GM12878 (cell line): ENCODE data around the gene MICB. TPM values are rescaled to one million over a fixed set of nuclear protein-coding genes. Genes with fewer than 3 reads are reported as not detected.

ENCODE experiments used
- ATAC-seq: fragments of 200-7000 bp; cut with Tn5 transposase; 3 replicates; pipeline ENCODE4 v1.9.1; 2020; ENCODE audit warnings: mild to moderate bottlenecking, moderate library complexity
- BruUV-seq: library from RNA; stranded (reverse); fragments of 400-500 nt; replicated peaks from 2 replicates; lab custom pipeline; 2021; lab: Mats Ljungman, UMichigan
- CTCF ChIA-PET: fragments of 300-600 bp; sonication (Branson Sonifier 250); formaldehyde crosslinking; extraction: SDS; loops from one replicate; lab custom pipeline; 2021; ENCODE audit warnings: inconsistent platforms; lab: Yijun Ruan, JAX
- POLR2A ChIA-PET: fragments of 350-600 bp; formaldehyde crosslinking; extraction: SDS; loops from one replicate; lab custom pipeline; 2021; ENCODE audit warnings: inconsistent platforms; lab: Charles Lee
- RAD21 ChIA-PET: fragments of 300-600 bp; sonication (Branson Sonifier 250); formaldehyde crosslinking; loops from one replicate; lab custom pipeline; 2023; ENCODE audit warnings: antibody characterized with exemption; ENCODE audit not compliant: unreplicated experiment; lab: Charles Lee
- SMC1A ChIA-PET: fragments of 300-600 bp; sonication (Branson Sonifier 250); formaldehyde crosslinking; loops from one replicate; lab custom pipeline; 2023; ENCODE audit not compliant: unreplicated experiment, uncharacterized antibody; lab: Charles Lee
- DNase-seq: peaks from one replicate; pipeline ENCODE4 v3.0.0-alpha.2; 2011; ENCODE audit warnings: low read depth, low spot score
- FAIRE-seq: peaks from 3 replicates; lab custom pipeline; 2011; peaks lifted over from hg19 to GRCh38; lab: Jason Lieb, UNC
- H2AFZ ChIP-seq: 2 replicates; pipeline ENCODE4 v1.6.0; 2011; ENCODE audit warnings: low read depth, low read length, control low read depth; ENCODE audit not compliant: control insufficient read depth
- H3K27ac ChIP-seq: 2 replicates; pipeline ENCODE4 v1.5.1; 2011; ENCODE audit warnings: control low read depth; ENCODE audit not compliant: control insufficient read depth, insufficient read depth
- H3K27me3 ChIP-seq, 2 experiments: replicated peaks in 1 of 2; 2 replicates each; pipeline versions ENCODE4 v1.6.0 to v1.6.1; 2011; ENCODE audit warnings: low read length in 1 of 2; ENCODE audit not compliant: control insufficient read depth in 2 of 2, insufficient read depth in 2 of 2
- H3K36me3 ChIP-seq, 2 experiments: 2 replicates each; pipeline ENCODE4 v1.5.1; 2011; ENCODE audit warnings: low read length in 1 of 2; ENCODE audit not compliant: control insufficient read depth in 2 of 2, insufficient read depth in 2 of 2
- H3K4me1 ChIP-seq: 2 replicates; pipeline ENCODE4 v1.6.1; 2011; ENCODE audit warnings: mild to moderate bottlenecking, low read length, moderate library complexity, mixed read lengths; ENCODE audit not compliant: control insufficient read depth, insufficient read depth
- H3K4me2 ChIP-seq: 2 replicates; pipeline ENCODE4 v1.6.0; 2011; ENCODE audit warnings: control low read depth; ENCODE audit not compliant: control insufficient read depth, insufficient read depth
- H3K4me3 ChIP-seq: fragments of 200-600 bp; sonication (generic); 2 replicates; pipeline ENCODE4 v1.5.1; 2016
- H3K79me2 ChIP-seq: 2 replicates; pipeline ENCODE4 v1.6.0; 2011; ENCODE audit warnings: low read length; ENCODE audit not compliant: control insufficient read depth, insufficient read depth
- H3K9ac ChIP-seq: 2 replicates; pipeline ENCODE4 v1.8.0; 2011; ENCODE audit warnings: low read length, control low read depth, mixed read lengths; ENCODE audit not compliant: control insufficient read depth, insufficient read depth
- H3K9me3 ChIP-seq: replicated peaks from 3 replicates; pipeline ENCODE4 v1.5.1; 2011; ENCODE audit warnings: mild to moderate bottlenecking, low read length; ENCODE audit not compliant: control insufficient read depth, insufficient read depth
- H4K20me1 ChIP-seq: 2 replicates; pipeline ENCODE4 v1.6.0; 2011; ENCODE audit not compliant: control insufficient read depth, insufficient read depth
- BRCA1 ChIP-seq: IDR thresholded peaks from 2 replicates; pipeline ENCODE4 v1.6.1; 2011; ENCODE audit warnings: low read depth, low read length, improper control_type of control experiment
- CEBPB ChIP-seq, 2 experiments: fragments of 150-350 bp in 1 of 2; IDR thresholded peaks; 2 replicates each; pipeline ENCODE4 v1.6.1; 2012 to 2014; ENCODE audit warnings: low read depth in 2 of 2, low read length in 2 of 2, borderline replicate concordance in 1 of 2, inconsistent platforms in 1 of 2
- EZH2 ChIP-seq: IDR thresholded peaks from 2 replicates; pipeline ENCODE4 v1.6.1; 2012; ENCODE audit warnings: low read depth, mild to moderate bottlenecking, control low read depth, inconsistent platforms, low read length, borderline replicate concordance; ENCODE audit not compliant: control insufficient read depth
- FOS ChIP-seq: IDR thresholded peaks from 3 replicates; pipeline ENCODE4 v1.6.1; 2011; ENCODE audit warnings: borderline replicate concordance; ENCODE audit not compliant: insufficient read length; ENCODE audit errors: extremely low read depth
- IRF3 ChIP-seq: fragments of 450-650 bp; IDR thresholded peaks from 2 replicates; pipeline ENCODE4 v1.6.1; 2014; ENCODE audit warnings: mild to moderate bottlenecking
- IRF5 ChIP-seq: fragments of 450-650 bp; IDR thresholded peaks from 2 replicates; pipeline ENCODE4 v1.6.1; 2017; ENCODE audit warnings: borderline replicate concordance
- MEF2A ChIP-seq: IDR thresholded peaks from 2 replicates; pipeline ENCODE4 v1.6.1; 2011; ENCODE audit warnings: low read depth, mild to moderate bottlenecking, low read length, moderate library complexity; ENCODE audit not compliant: insufficient read depth
- MYC ChIP-seq: IDR thresholded peaks from 2 replicates; pipeline ENCODE4 v1.6.1; 2011; ENCODE audit warnings: mild to moderate bottlenecking, low read length, moderate library complexity, inconsistent platforms; ENCODE audit not compliant: insufficient read depth, insufficient replicate concordance, insufficient read length, severe bottlenecking
- NFIC ChIP-seq: IDR thresholded peaks from 2 replicates; pipeline ENCODE4 v1.6.1; 2012; ENCODE audit warnings: low read depth, mild to moderate bottlenecking, inconsistent platforms, low read length, moderate library complexity
- NFYB ChIP-seq: IDR thresholded peaks from 2 replicates; pipeline ENCODE4 v1.6.1; 2011; ENCODE audit warnings: low read depth, mild to moderate bottlenecking, low read length, improper control_type of control experiment, moderate library complexity; ENCODE audit not compliant: insufficient read depth
- PAX5 ChIP-seq: IDR thresholded peaks from 2 replicates; pipeline ENCODE4 v1.6.1; 2011; ENCODE audit warnings: low read depth, low read length, borderline replicate concordance
- PAX8 ChIP-seq: fragments of 450-650 bp; IDR thresholded peaks from 2 replicates; pipeline ENCODE4 v1.6.1; 2017; ENCODE audit warnings: mild to moderate bottlenecking, moderate library complexity
- POLR2AphosphoS5 ChIP-seq: IDR thresholded peaks from 2 replicates; pipeline ENCODE4 v1.6.1; 2011; ENCODE audit warnings: mild to moderate bottlenecking, low read length, inconsistent platforms
- REST ChIP-seq: IDR thresholded peaks from 2 replicates; pipeline ENCODE4 v1.6.1; 2012; ENCODE audit warnings: mild to moderate bottlenecking, low read depth, low read length
- RUNX3 ChIP-seq: IDR thresholded peaks from 2 replicates; pipeline ENCODE4 v1.6.1; 2012; ENCODE audit warnings: low read length, inconsistent platforms
- SREBF1 ChIP-seq: IDR thresholded peaks from 2 replicates; pipeline ENCODE4 v1.6.1; 2012; ENCODE audit warnings: mild to moderate bottlenecking, low read length
- TCF3 ChIP-seq: IDR thresholded peaks from 2 replicates; pipeline ENCODE4 v1.6.1; 2012; ENCODE audit warnings: low read depth, mild to moderate bottlenecking, low read length, borderline replicate concordance; ENCODE audit not compliant: insufficient read depth
- TCF7 ChIP-seq: IDR thresholded peaks from 2 replicates; pipeline ENCODE4 v1.6.1; 2014; ENCODE audit warnings: antibody characterized with exemption, borderline replicate concordance
- WGBS: methylation state at CpG from one replicate; pipeline ENCODE4 v1.1.6; 2016; ENCODE audit warnings: low lambda C conversion rate; ENCODE audit not compliant: insufficient replicate concordance, insufficient coverage; ENCODE audit errors: missing lambda C conversion rate; 5-methylcytosine and 5-hydroxymethylcytosine counted together
- in situ Hi-C: fragments of 300-500 bp; cut with MboI; formaldehyde crosslinking; loops from 9 replicates; pipeline ENCODE4 v1.14.3; 2018; ENCODE audit warnings: mixed read lengths
- intact Hi-C: fragments of 100-400 bp; cut with micrococcal nuclease; formaldehyde crosslinking; loops from one replicate; pipeline ENCODE4 v1.14.2; 2022; ENCODE audit not compliant: unreplicated experiment
- polyA plus RNA-seq, 11 experiments: library from polyadenylated mRNA; depleted of rRNA in 4 of 11; unstranded in 6 of 11; stranded (reverse) in 5 of 11; fragments of >200 nt; fragmentation: Nextera tagmentation in 4 of 11; fragmentation: Illumina TruSeq in 1 of 11; extraction: Ambion mirVana in 4 of 11; extraction: Trizol in 1 of 11; gene quantifications; 1 replicate in 1 of 11; 2 replicates in 10 of 11; pipeline versions ENCODE4 v1.2.1 to v1.2.3, GENCODE V29; 2011 to 2016; ENCODE audit warnings: inconsistent platforms in 2 of 11, missing spikeins in 2 of 11, low read depth in 1 of 11
- total RNA-seq, 4 experiments: library from RNA; depleted of rRNA in 3 of 4; stranded (reverse); fragments of >200 nt in 3 of 4; fragmentation: Illumina TruSeq in 1 of 4; extraction: Trizol in 1 of 4; gene quantifications; 2 replicates each; pipeline versions ENCODE4 v1.2.1 to v1.2.3, GENCODE V29; 2013 to 2021

Gene MICB
- total and polyA plus RNA-seq, 10 of the 15 experiments (the other 5 are each of a cell fraction or from before 2014, with no cell fraction given): 9.0 to 37.1 (median 17.8) TPM

GRCh38 chr6:31470801-31471200, 27.1 kb upstream of the MICB start:
- BruUV-seq: no TSS peak
- Histone ChIP-seq H3K4me2 (no peak overlapping the region), H3K27me3 (no peaks in the 10 kb centered on the region), H3K9me3 (no peaks in the 10 kb centered on the region), H3K9ac (no peak overlapping the region), H3K79me2 (peaks cover 11% of the 10 kb centered on the region), H2AFZ (no peak overlapping the region), H3K27ac (no peak overlapping the region), H4K20me1 (no peaks in the 10 kb centered on the region), H3K4me3 (no peak overlapping the region), H3K36me3 (peaks cover 0 to 3% of the 10 kb centered on the region in 2 experiments; a peak in 3 of 4 replicates), H3K4me1 (no peaks in the 10 kb centered on the region; the same call in 1 of the 2 replicates)
- intact Hi-C loops (no loop called here), in situ Hi-C loops (no loop called here)
- FAIRE-seq: no peak
- ChIA-PET SMC1A (no interaction called here), POLR2A (interaction anchor here (0.6 kb wide), 1 partner anchor 122 kb away, joined by 3 read pairs; the partner anchor contains the start of gene NCR3), CTCF (interaction anchor here (1.5 kb wide), 1 partner anchor 13 kb away, joined by 3 read pairs; no protein-coding TSS in a partner anchor), RAD21 (no interaction called here)
- TF ChIP-seq RUNX3 (no peak), NFYB (no peak), SREBF1 (no peak), IRF5 (no peak), REST (no peak), PAX5 (no peak), CEBPB (IDR thresholded peaks at IDR 0.05; ENCODE audit: borderline replicate concordance in 1 of 2, low read depth in 2 of 2, low read length in 2 of 2) (no peak), PAX8 (no peak), NFIC (no peak), MEF2A (no peak), BRCA1 (no peak), MYC (no peak), EZH2 (no peak), POLR2AphosphoS5 (no peak), IRF3 (no peak), TCF3 (no peak), FOS (no peak), TCF7 (no peak)
- no peak for ATAC-seq
- DNase-seq: no peak
- 64% methylated on average over 2 of the region's 2 CpGs for WGBS
